Measurements from ENCODE around the gene ASIC2. TPM values are rescaled to one million over a fixed set of nuclear protein-coding genes. Genes with fewer than 3 reads are reported as not detected.
"Not testable (repeated sequence)": the region's sequence is repeated elsewhere in the genome, so short reads cannot be mapped to it uniquely, and the experiment has no call there.

The ASIC2 gene
- total and polyA plus RNA-seq, 12 donors, result not detected

GRCh38 chr17:32992321-32993033 is 300.6 kb downstream of the ASIC2 start:
- H3K36me3 ChIP-seq, result no peaks in the 10 kb centered on the region
- peaks cover 0 to 19% (median 4%) of the 10 kb centered on the region in 11 donors for H3K9me3 ChIP-seq
- no peak for TF ChIP-seq CTCF (IDR thresholded peaks at IDR 0.05)
- intact Hi-C loops (cut with DNase I), result loop anchor here in 4 of 10 donors (5.0 to 10.0 kb wide), 3 partner anchors 200 to 752 kb away; no protein-coding TSS in a partner anchor
- ATAC-seq (no peak), DNase-seq (no peak)
- H3K27me3 ChIP-seq, result peaks cover 0 to 33% (median 1%) of the 10 kb centered on the region in 7 donors
- H3K4me3 ChIP-seq, result no peak overlapping the region
- WGBS, 2 donors, result 43 to 56% methylated on average over 13 of the region's 13 CpGs
- no peaks in the 10 kb centered on the region for H3K4me1 ChIP-seq
- H3K27ac ChIP-seq, result no peak overlapping the region

DNA sequence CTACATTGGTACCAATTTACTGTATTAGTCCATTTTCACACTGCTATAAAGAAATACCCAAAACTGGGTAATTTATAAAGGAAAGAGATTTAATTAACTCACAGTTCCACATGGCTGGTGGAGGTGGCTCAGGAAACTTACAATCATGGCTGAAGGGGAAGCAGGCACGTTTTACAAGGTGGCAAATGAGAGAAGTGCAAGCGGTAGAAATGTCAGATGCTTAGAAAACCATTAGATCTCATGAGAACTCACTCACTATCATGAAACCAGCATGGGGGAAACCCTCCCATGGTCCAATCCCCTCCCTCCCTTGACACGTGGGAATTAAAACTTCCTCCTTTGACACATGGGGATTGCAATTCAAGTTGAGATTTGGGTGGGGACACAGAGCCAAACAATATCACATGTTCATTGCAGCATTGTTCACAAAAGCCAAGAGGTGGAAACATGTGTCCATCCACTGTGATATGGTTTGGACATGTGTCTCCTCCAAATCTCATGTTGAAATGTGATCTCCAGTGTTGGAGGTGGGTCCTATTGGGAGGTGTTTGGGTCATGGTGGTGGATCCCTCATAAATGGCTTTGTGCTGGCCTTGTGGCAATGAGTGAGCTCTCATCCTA is 304.5 kb downstream of the ASIC2 start:
- TF ChIP-seq CTCF (IDR thresholded peaks at IDR 0.05), result no peak
- Histone ChIP-seq H3K27me3 (peaks cover 0 to 15% (median 0%) of the 10 kb centered on the region in 7 donors), H3K4me1 (no peaks in the 10 kb centered on the region), H3K27ac (no peak overlapping the region), H3K36me3 (no peaks in the 10 kb centered on the region), H3K4me3 (no peak overlapping the region), H3K9me3 (peaks cover 0 to 22% (median 4%) of the 10 kb centered on the region in 11 donors)
- no peak for DNase-seq
- no peak for ATAC-seq
- WGBS, 2 donors, result 67 to 70% methylated on average over 3 of the region's 3 CpGs
- intact Hi-C loops (cut with DNase I), result no loop called here

GRCh38 chr17:32987868-32988267 is 305.2 kb downstream of the ASIC2 start:
- H3K27ac ChIP-seq; H3K27me3 ChIP-seq; intact Hi-C loops (cut with DNase I); H3K4me1 ChIP-seq; H3K36me3 ChIP-seq; H3K4me3 ChIP-seq; ATAC-seq; DNase-seq: not testable (repeated sequence)
- WGBS, 2 donors, result 55 to 59% methylated on average over 2 of the region's 2 CpGs
- H3K9me3 ChIP-seq, result peaks cover 0 to 22% (median 4%) of the 10 kb centered on the region in 11 donors

- H3K9me3 ChIP-seq, result peaks cover 0 to 24% (median 4%) of the 10 kb centered on the region in 11 donors
- H3K36me3 ChIP-seq; intact Hi-C loops (cut with DNase I); ATAC-seq; H3K27me3 ChIP-seq; H3K27ac ChIP-seq; H3K4me1 ChIP-seq; DNase-seq; H3K4me3 ChIP-seq: not testable (repeated sequence)
- 34 to 48% methylated on average over 1 of the region's 1 CpG for WGBS, 2 donors
These were observed 305.7 kb downstream of the ASIC2 start for GRCh38 chr17:32987453-32987805.

DNA sequence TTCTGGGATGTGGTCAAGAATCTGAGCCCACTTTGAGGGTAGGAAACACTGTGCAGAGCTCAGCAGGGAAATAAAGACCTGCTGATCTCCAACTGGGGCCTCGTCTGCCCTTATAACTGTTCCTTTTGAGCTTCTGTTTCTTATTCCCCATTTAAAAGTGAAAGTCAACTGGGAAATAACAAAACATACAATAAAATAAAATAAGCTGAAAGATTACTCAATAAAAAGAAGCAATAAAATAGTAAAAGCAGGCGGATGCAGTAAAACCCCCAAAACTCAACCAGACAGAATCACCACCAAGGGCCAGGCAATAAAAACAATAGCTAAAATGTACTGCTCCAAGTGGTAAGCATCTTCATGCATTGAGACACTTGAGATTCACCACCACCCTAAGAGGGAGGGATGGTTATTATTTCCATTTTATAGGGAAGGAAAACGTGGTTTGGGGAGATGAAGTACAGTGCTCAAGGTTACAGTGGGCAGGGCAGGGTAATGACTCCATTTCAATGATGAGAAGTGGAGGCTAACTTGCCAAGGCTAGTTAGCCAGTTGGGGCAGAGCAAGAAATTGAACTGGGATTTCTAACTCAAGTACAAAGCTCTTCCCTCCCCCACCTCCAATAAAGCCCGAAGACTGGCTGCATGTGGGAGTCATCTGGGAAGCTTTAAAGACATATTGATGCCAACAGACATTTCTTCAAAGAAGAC is 307.9 kb downstream of the ASIC2 start:
- H3K4me1 ChIP-seq, result no peaks in the 10 kb centered on the region
- peaks cover 0 to 10% (median 0%) of the 10 kb centered on the region in 7 donors for H3K27me3 ChIP-seq
- H3K36me3 ChIP-seq, result no peaks in the 10 kb centered on the region
- WGBS, 2 donors, result 71 to 73% methylated on average over 4 of the region's 4 CpGs
- no peak overlapping the region for H3K4me3 ChIP-seq
- ATAC-seq, result no peak
- peaks cover 0 to 35% (median 9%) of the 10 kb centered on the region in 11 donors for H3K9me3 ChIP-seq
- no peak for TF ChIP-seq CTCF (IDR thresholded peaks at IDR 0.05)
- no peak for DNase-seq
- H3K27ac ChIP-seq, result no peak overlapping the region
- intact Hi-C loops (cut with DNase I), result no loop called here

GRCh38 chr17:32981611-32982010 is 311.5 kb downstream of the ASIC2 start:
- H3K36me3 ChIP-seq; H3K4me3 ChIP-seq; intact Hi-C loops (cut with DNase I); ATAC-seq; H3K4me1 ChIP-seq; H3K27ac ChIP-seq; DNase-seq: not testable (repeated sequence)
- Histone ChIP-seq H3K9me3 (peaks cover 0 to 14% (median 0%) of the 10 kb centered on the region in 11 donors), H3K27me3 (peaks cover 0 to 10% (median 3%) of the 10 kb centered on the region in 7 donors)
- WGBS, 2 donors, result 61 to 73% methylated on average over 3 of the region's 3 CpGs
